Measurements from ENCODE around the gene MLX. TPM values are rescaled to one million over a fixed set of nuclear protein-coding genes. Genes with fewer than 3 reads are reported as not detected.
"Not testable (repeated sequence)": the region's sequence is repeated elsewhere in the genome, so short reads cannot be mapped to it uniquely, and the experiment has no call there.

Gene MLX
- total RNA-seq, 2 donors from 2014 or later, result 33.1 to 36.1 TPM

DNA sequence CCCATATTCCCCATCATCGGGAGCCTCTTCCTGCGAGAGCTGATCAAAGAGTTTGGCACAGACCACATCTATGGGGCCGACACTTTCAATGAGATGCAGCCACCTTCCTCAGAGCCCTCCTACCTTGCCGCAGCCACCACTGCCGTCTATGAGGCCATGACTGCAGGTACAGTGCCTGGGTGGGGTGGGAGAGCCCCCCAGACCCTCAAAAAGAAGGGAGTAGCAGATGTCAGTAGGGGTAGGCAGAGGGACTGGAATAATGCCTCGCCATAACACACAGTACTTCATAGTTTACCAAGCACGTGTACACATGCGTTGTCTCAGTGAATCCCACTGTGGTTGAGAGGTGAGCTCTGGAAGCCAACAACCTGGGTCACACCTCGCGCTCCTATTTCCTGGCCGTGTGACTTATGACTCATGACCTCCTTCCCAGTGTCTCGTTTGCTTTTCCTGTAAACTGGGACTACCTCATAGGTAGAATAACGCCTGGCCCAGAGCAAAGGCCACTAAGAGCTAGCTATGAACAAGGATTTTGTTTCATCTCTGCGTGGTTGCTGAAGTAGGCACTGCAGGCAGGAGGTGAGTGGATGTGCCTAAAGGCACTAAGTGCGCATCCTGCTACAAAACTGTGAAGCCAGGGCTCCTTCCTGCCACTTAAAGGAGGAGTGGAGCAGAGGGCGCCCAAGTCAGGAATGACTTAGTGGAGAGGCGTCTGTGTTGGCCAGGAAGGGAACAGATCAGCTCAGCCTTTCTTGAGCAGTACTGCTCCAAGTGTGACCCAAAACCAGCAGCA is 25.7 kb upstream of the MLX start:
- Mint-ChIP-seq H3K27me3 (no peaks in the 10 kb centered on the region), H3K4me3 (peak overlapping the region; percentile 60), H3K36me3 (ENCODE audit: low read depth) (no peaks in the 10 kb centered on the region), H3K27ac (peak overlapping the region; percentile 39), H3K4me1 (peaks cover 21% of the 10 kb centered on the region)
- ATAC-seq (peak; percentile 23), DNase-seq (no peak)
- no peaks in the 10 kb centered on the region for H3K9me3 ChIP-seq (ENCODE audit: control insufficient read depth, low read length, poor library complexity, severe bottlenecking)

- Mint-ChIP-seq H3K4me1 (peaks cover 17% of the 10 kb centered on the region), H3K27me3 (no peaks in the 10 kb centered on the region), H3K4me3 (no peak overlapping the region), H3K27ac (no peak overlapping the region), H3K36me3 (ENCODE audit: low read depth) (no peaks in the 10 kb centered on the region)
- DNase-seq, result no peak
- H3K9me3 ChIP-seq (ENCODE audit: control insufficient read depth, low read length, poor library complexity, severe bottlenecking), result no peaks in the 10 kb centered on the region
- no peak for ATAC-seq
These were observed 23.5 kb upstream of the MLX start for GRCh38 chr17:42543190-42544079.

DNA sequence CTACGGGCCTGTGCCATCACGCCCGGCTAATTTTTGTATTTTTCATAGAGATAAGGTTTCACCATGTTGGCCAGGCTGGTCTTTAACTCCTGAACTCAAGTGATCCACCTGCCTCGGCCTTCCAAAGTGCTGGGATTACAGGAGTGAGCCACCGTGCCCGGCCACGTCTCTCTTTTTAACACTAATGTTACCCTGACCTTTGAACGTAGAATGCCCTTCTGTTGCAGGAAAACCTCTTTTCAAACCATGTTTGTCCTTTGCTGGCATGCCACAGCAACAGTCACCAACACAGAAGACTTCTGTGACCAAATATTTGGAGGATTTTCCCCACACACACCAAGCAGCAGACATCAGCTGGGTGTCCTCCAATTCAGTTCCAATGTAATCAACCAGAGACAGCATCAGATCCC is 22.0 kb upstream of the MLX start:
- H3K27me3 Mint-ChIP-seq, result no peaks in the 10 kb centered on the region

DNA sequence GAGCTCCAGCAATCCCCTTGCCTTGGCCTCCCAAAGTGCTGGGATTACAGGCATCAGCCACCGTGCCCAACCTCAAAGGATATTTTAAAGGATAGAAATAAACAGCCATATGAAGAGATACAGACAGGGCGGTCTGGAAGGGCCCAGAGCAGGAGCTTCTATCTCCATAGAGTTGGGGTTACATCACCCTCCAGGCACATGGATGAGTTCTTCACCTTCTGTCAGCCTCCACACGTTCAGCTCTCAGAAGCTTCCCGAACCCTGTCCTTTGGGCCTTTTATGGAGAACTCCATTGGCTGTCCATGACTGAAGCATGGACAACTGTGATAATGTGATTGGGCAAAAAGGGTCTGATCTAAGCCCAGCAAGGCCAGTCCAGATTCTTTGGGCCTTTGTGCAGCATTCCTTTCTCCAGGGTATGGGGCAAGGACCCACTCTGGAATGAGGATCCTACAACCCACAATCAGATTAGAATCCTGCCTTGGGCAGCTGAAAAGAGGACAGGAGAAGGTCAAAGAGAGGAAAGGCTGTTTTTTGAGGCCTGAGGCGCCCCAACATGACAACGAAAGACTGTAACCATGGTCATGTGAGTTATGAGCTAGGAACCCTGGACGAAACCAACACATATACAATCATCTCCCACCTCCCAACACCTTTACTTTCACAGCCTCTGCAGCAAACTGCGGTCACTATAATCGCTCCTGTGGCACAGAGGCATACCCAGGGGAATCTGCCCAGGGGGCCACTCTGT is 21.0 kb upstream of the MLX start:
- H3K27me3 Mint-ChIP-seq; H3K36me3 Mint-ChIP-seq (ENCODE audit: low read depth); ATAC-seq; DNase-seq; H3K27ac Mint-ChIP-seq; H3K9me3 ChIP-seq (ENCODE audit: control insufficient read depth, low read length, poor library complexity, severe bottlenecking); H3K4me3 Mint-ChIP-seq: not testable (repeated sequence)
- peaks cover 19% of the 10 kb centered on the region for H3K4me1 Mint-ChIP-seq

More for the DNA sequence above, 22.0 kb upstream of the MLX start:
- DNase-seq, result no peak
- no peak overlapping the region for H3K27ac Mint-ChIP-seq
- no peaks in the 10 kb centered on the region for H3K9me3 ChIP-seq (ENCODE audit: control insufficient read depth, low read length, poor library complexity, severe bottlenecking)
- H3K36me3 Mint-ChIP-seq (ENCODE audit: low read depth), result no peaks in the 10 kb centered on the region
- no peak for ATAC-seq
- peaks cover 20% of the 10 kb centered on the region for H3K4me1 Mint-ChIP-seq
- no peak overlapping the region for H3K4me3 Mint-ChIP-seq

GRCh38 chr17:42547001-42547461 is 19.9 kb upstream of the MLX start:
- H3K27ac Mint-ChIP-seq, result no peak overlapping the region
- no peaks in the 10 kb centered on the region for H3K27me3 Mint-ChIP-seq
- peaks cover 14% of the 10 kb centered on the region for H3K4me1 Mint-ChIP-seq
- peaks cover 2% of the 10 kb centered on the region for H3K36me3 Mint-ChIP-seq (ENCODE audit: low read depth)
- no peak for DNase-seq
- no peaks in the 10 kb centered on the region for H3K9me3 ChIP-seq (ENCODE audit: control insufficient read depth, low read length, poor library complexity, severe bottlenecking)
- ATAC-seq, result no peak
- peak overlapping the region; percentile 67 for H3K4me3 Mint-ChIP-seq

DNA sequence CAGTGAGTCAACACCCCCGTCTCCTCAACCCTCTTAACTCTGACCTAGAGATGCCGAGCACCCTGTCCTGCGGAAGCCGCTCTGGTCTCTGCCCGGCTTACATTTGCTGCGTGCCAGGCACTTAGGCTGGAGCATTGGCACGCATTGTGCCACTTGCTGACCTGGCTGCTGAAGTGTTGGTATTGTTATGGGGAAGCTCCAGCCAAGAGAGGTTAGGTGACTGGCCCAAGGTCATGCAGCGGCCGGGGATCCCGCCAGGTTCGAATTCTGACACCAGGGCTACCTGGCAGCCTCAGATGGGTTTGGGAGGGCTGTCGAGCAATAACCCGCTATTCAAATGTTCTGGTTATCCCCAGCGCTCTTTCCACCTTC is 19.2 kb upstream of the MLX start:
- H3K9me3 ChIP-seq (ENCODE audit: control insufficient read depth, low read length, poor library complexity, severe bottlenecking), result no peaks in the 10 kb centered on the region
- Mint-ChIP-seq H3K27me3 (no peaks in the 10 kb centered on the region), H3K36me3 (ENCODE audit: low read depth) (peaks cover 2% of the 10 kb centered on the region), H3K27ac (no peak overlapping the region), H3K4me1 (peaks cover 14% of the 10 kb centered on the region), H3K4me3 (peak overlapping the region; percentile 55)
- no peak for DNase-seq
- ATAC-seq, result no peak

DNA sequence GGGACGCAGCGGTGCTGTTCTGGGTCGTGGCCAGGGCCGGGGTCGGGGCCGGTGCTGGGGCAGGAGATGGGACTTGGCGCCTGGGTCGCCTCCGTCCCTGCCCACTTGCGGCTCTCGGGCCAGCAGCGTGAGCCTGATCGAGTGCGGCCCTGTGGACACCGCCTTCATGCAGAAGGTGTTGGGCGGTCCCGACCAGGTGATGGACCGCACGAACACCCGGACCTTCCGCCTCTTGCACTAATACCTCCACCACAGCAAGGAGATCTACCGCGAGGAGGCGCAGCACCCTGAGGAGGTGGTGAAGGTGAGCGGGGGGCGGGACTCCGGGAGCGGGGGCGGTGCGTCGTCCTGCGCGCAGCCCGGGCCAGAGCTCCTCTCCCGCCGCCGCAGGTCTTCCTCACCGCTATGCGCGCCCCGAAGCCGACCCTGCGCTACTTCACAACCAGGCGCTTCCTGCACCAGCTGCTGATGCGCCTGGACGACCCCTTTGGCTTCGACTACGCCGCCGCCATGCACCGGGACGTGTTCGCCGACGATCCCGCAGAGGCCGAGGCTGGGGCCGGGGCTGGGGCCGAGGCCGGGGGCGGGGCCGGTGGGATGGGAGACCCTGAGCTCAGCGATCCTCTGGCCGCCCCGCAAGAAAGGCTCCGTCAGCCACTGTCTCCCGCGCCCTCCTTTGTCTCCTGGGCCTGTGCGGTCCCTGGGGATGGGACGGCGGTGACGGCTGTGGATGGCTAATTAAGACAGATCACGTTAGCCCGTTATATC is 18.6 kb upstream of the MLX start:
- H3K27me3 Mint-ChIP-seq, result no peaks in the 10 kb centered on the region

GRCh38 chr17:42548993-42549755 is 17.7 kb upstream of the MLX start:
- Mint-ChIP-seq H3K36me3 (ENCODE audit: low read depth) (peaks cover 2% of the 10 kb centered on the region), H3K4me1 (peaks cover 14% of the 10 kb centered on the region), H3K27ac (no peak overlapping the region), H3K4me3 (peak overlapping the region; percentile 47), H3K27me3 (no peaks in the 10 kb centered on the region)
- no peaks in the 10 kb centered on the region for H3K9me3 ChIP-seq (ENCODE audit: control insufficient read depth, low read length, poor library complexity, severe bottlenecking)
- ATAC-seq, result no peak
- DNase-seq, result no peak

More for the DNA sequence above, 18.6 kb upstream of the MLX start:
- Mint-ChIP-seq H3K36me3 (ENCODE audit: low read depth) (peaks cover 2% of the 10 kb centered on the region), H3K4me1 (peaks cover 14% of the 10 kb centered on the region), H3K27ac (no peak overlapping the region), H3K4me3 (peak overlapping the region; percentile 55)
- ATAC-seq (peak; percentile 95), DNase-seq (peak; percentile 65 to 71 (median 66))
- no peaks in the 10 kb centered on the region for H3K9me3 ChIP-seq (ENCODE audit: control insufficient read depth, low read length, poor library complexity, severe bottlenecking)

DNA sequence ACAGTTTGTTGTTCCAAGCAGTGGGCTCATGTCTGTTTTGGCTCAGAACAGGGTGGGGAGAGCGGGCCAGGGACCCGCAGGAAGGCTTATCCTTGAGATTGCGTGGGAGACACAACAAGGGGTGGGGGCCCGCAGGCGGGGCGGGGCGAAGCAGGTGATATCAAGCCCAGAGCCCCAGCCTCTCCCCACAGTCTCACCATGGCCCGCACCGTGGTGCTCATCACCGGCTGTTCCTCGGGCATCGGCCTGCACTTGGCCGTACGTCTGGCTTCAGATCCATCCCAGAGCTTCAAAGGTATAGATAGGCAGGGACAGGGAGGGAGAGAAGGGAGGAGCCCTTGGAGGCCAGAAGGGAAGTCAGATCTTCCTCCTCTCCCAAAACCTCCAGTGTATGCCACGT is 14.2 kb upstream of the MLX start, which contains the start of gene HSD17B1:
Gene HSD17B1 (plus strand): TSS at position 188 of the 400 bp plus-strand sequence. CDS start 11 bp downstream, at position 199.
- H3K27ac Mint-ChIP-seq, result peak within 1 kb of the TSS; percentile 89
- not testable (repeated sequence) for H3K27me3 Mint-ChIP-seq; DNase-seq; H3K9me3 ChIP-seq (ENCODE audit: control insufficient read depth, low read length, poor library complexity, severe bottlenecking); H3K36me3 Mint-ChIP-seq (ENCODE audit: low read depth); ATAC-seq
- H3K4me3 Mint-ChIP-seq, result peak within 1 kb of the TSS; percentile 93
- H3K4me1 Mint-ChIP-seq, result peaks cover 22% of the 10 kb centered on the region

GRCh38 chr17:42553161-42553818 is 13.6 kb upstream of the MLX start:
- peak overlapping the region; percentile 89 for H3K27ac Mint-ChIP-seq
- peaks cover 21% of the 10 kb centered on the region for H3K4me1 Mint-ChIP-seq
- H3K36me3 Mint-ChIP-seq (ENCODE audit: low read depth), result peaks cover 2% of the 10 kb centered on the region
- no peaks in the 10 kb centered on the region for H3K27me3 Mint-ChIP-seq
- ATAC-seq, result no peak
- H3K4me3 Mint-ChIP-seq, result peak overlapping the region; percentile 82
- H3K9me3 ChIP-seq (ENCODE audit: control insufficient read depth, low read length, poor library complexity, severe bottlenecking), result no peaks in the 10 kb centered on the region
- no peak for DNase-seq

GRCh38 chr17:42553866-42554249 is 13.0 kb upstream of the MLX start:
- ATAC-seq, result peak; percentile 31
- H3K9me3 ChIP-seq (ENCODE audit: control insufficient read depth, low read length, poor library complexity, severe bottlenecking), result no peaks in the 10 kb centered on the region
- H3K27ac Mint-ChIP-seq, result peak overlapping the region; percentile 89
- peaks cover 2% of the 10 kb centered on the region for H3K36me3 Mint-ChIP-seq (ENCODE audit: low read depth)
- peak overlapping the region; percentile 93 for H3K4me3 Mint-ChIP-seq
- H3K4me1 Mint-ChIP-seq, result peaks cover 20% of the 10 kb centered on the region
- no peaks in the 10 kb centered on the region for H3K27me3 Mint-ChIP-seq
- no peak for DNase-seq

Measured in T-helper 17 cell (primary cell).